Nucleus accumbens (tissue), 56 donors: Measurements from ENCODE around the gene SLC9A9.

Experiments
- DNase-seq, 56 donors: peaks; one replicate each; lab custom pipeline; 2025; lab: John Stamatoyannopoulos, UW

The SLC9A9 gene

GRCh38 chr3:143387425-143387824 is 460.8 kb downstream of the SLC9A9 start:
- no peak for DNase-seq

- no peak for DNase-seq
Measured at GRCh38 chr3:143384076-143384475, 464.2 kb downstream of the SLC9A9 start.

- DNase-seq: no peak
Measured at GRCh38 chr3:143383421-143383820, 464.8 kb downstream of the SLC9A9 start.

GRCh38 chr3:143382816-143383215 is 465.5 kb downstream of the SLC9A9 start:
- DNase-seq: no peak

GRCh38 chr3:143380449-143380848 is 467.8 kb downstream of the SLC9A9 start:
- DNase-seq: no peak

GRCh38 chr3:143375698-143376097 is 472.6 kb downstream of the SLC9A9 start:
- no peak for DNase-seq

GRCh38 chr3:143367171-143367570 is 481.1 kb downstream of the SLC9A9 start:
- DNase-seq: no peak

- no peak for DNase-seq
Measured at GRCh38 chr3:143366672-143367071, 481.6 kb downstream of the SLC9A9 start.

GRCh38 chr3:143363949-143364348 is 484.3 kb downstream of the SLC9A9 start:
- DNase-seq: no peak

GRCh38 chr3:143363276-143363675 is 485.0 kb downstream of the SLC9A9 start:
- DNase-seq: no peak

- no peak for DNase-seq
Measured at GRCh38 chr3:143362115-143362991, 485.9 kb downstream of the SLC9A9 start.

- DNase-seq: no peak
Measured at GRCh38 chr3:143361589-143361988, 486.7 kb downstream of the SLC9A9 start.

GRCh38 chr3:143360244-143360643 is 488.0 kb downstream of the SLC9A9 start:
- DNase-seq: peak in 10 of 56 donors; percentile 4 to 44 (median 16)

- no peak for DNase-seq
Measured at GRCh38 chr3:143358793-143359491, 489.3 kb downstream of the SLC9A9 start.

- no peak for DNase-seq
Measured at GRCh38 chr3:143358155-143358792, 490.0 kb downstream of the SLC9A9 start.

- no peak for DNase-seq
Measured at GRCh38 chr3:143357700-143358099, 490.6 kb downstream of the SLC9A9 start.

GRCh38 chr3:143356839-143357238 is 491.4 kb downstream of the SLC9A9 start:
- no peak for DNase-seq

- DNase-seq: no peak
Measured at GRCh38 chr3:143354342-143354741, 493.9 kb downstream of the SLC9A9 start.

GRCh38 chr3:143352850-143353550 is 495.3 kb downstream of the SLC9A9 start:
- DNase-seq: no peak

- DNase-seq: no peak
Measured at GRCh38 chr3:143351895-143352608, 496.2 kb downstream of the SLC9A9 start.
